Left lobe of liver (tissue), 2 donors: ENCODE results near the gene HOXC13. TPM values are rescaled to one million over a fixed set of nuclear protein-coding genes. Genes with fewer than 3 reads are reported as not detected.
A peak's percentile ranks its signal among the peaks of the same experiment; 100 is the strongest.

Experiments used
- ATAC-seq: fragments of 200-7000 bp; cut with Tn5 transposase; one replicate; pipeline ENCODE4 v1.9.1; 2020; ENCODE audit warnings: mild to moderate bottlenecking, moderate library complexity
- DNase-seq: peaks from one replicate; pipeline ENCODE4 v3.0.0-alpha.2; 2020; ENCODE audit warnings: low spot score
- total RNA-seq: library from RNA; stranded (reverse); gene quantifications from one replicate; pipeline ENCODE4 v1.2.1, GENCODE V29; 2021
- donor health status: DM: no; HTN: no; CAD: no; lungs with moderate emphysema.
- donor health status: DM: no; HTN: yes; CAD: no.

Gene HOXC13
- total RNA-seq, 1 donor from 2014 or later, result not detected

GRCh38 chr12:53993162-53994008 is 54.8 kb downstream of the HOXC13 start:
- ATAC-seq (no peak), DNase-seq (no peak)

GRCh38 chr12:53994009-53994263 is 55.3 kb downstream of the HOXC13 start:
- DNase-seq, result no peak
- ATAC-seq, result no peak

GRCh38 chr12:53994264-53995001 is 55.8 kb downstream of the HOXC13 start:
- ATAC-seq (peak; percentile 14), DNase-seq (no peak)

- peak; percentile 30 for ATAC-seq
- DNase-seq, result no peak
Measured at GRCh38 chr12:53995002-53995377, 56.4 kb downstream of the HOXC13 start.

GRCh38 chr12:53995378-53996239 is 57.0 kb downstream of the HOXC13 start:
- DNase-seq (no peak), ATAC-seq (peak; percentile 69)

Other genes starting within 250 kb of the HOXC13 start
- 43.8 TPM for gene CALCOCO1, start 211.4 kb upstream of the HOXC13 start, total RNA-seq
- not detected for gene CISTR, start 186.9 kb upstream of the HOXC13 start, total RNA-seq
- not detected for gene HOXC12, start 16.1 kb downstream of the HOXC13 start, total RNA-seq
- not detected for gene HOXC11, start 34.3 kb downstream of the HOXC13 start, total RNA-seq
- gene HOTAIR, start 36.1 kb downstream of the HOXC13 start, total RNA-seq, result not detected
- gene HOXC10, start 46.3 kb downstream of the HOXC13 start, total RNA-seq, result 0.33 TPM
- not detected for gene HOXC9, start 61.3 kb downstream of the HOXC13 start, total RNA-seq
- not detected for gene HOXC8, start 70.2 kb downstream of the HOXC13 start, total RNA-seq
- not detected for gene HOXC6, start 89.6 kb downstream of the HOXC13 start, total RNA-seq
- gene HOXC5, start 94.2 kb downstream of the HOXC13 start, total RNA-seq, result not detected
- gene HOXC4, start 115.0 kb downstream of the HOXC13 start, total RNA-seq, result 0.10 TPM